OCI-LY1 (cell line): Measurements from ENCODE around the gene TRAF3IP1.
A peak's percentile ranks its signal among the peaks of the same experiment; 100 is the strongest.
"Not testable (repeated sequence)": the region's sequence is repeated elsewhere in the genome, so short reads cannot be mapped to it uniquely, and the experiment has no call there.

Experiments used
- H2AFZ ChIP-seq: fragments of 200-600 bp; sonication (generic), shearing (Covaris generic); 2 replicates; pipeline ENCODE4 v1.6.0; 2014; ENCODE audit warnings: antibody characterized with exemption, mild to moderate bottlenecking, low read length
- H3F3A ChIP-seq: fragments of 200-600 bp; sonication (generic), shearing (Covaris generic); 2 replicates; pipeline ENCODE4 v1.6.0; 2014; ENCODE audit warnings: mild to moderate bottlenecking, antibody characterized with exemption, low read length, moderate library complexity; ENCODE audit not compliant: insufficient read depth
- H3K27ac ChIP-seq: fragments of 200-600 bp; sonication (generic); 2 replicates; pipeline ENCODE4 v1.5.1; 2014; ENCODE audit warnings: low read length, mixed run types, mild to moderate bottlenecking, low read depth; ENCODE audit not compliant: poor library complexity, severe bottlenecking
- H3K27me3 ChIP-seq: fragments of 200-600 bp; sonication (generic); 2 replicates; pipeline ENCODE4 v1.6.0; 2014; ENCODE audit warnings: antibody characterized with exemption, mild to moderate bottlenecking, low read length, moderate library complexity; ENCODE audit not compliant: insufficient read depth
- H3K36me3 ChIP-seq: fragments of 200-600 bp; sonication (generic); 2 replicates; pipeline ENCODE4 v1.6.1; 2014; ENCODE audit warnings: mild to moderate bottlenecking, antibody characterized with exemption, low read length, moderate library complexity, mixed read lengths; ENCODE audit not compliant: insufficient read depth
- H3K4me1 ChIP-seq: fragments of 200-600 bp; sonication (generic); 2 replicates; pipeline ENCODE4 v1.5.1; 2014; ENCODE audit warnings: mild to moderate bottlenecking, low read length, moderate library complexity; ENCODE audit not compliant: insufficient read depth, severe bottlenecking
- H3K4me2 ChIP-seq: fragments of 200-600 bp; sonication (generic), shearing (Covaris generic); 2 replicates; pipeline ENCODE4 v1.6.1; 2014; ENCODE audit warnings: low read length
- H3K4me3 ChIP-seq: fragments of 200-600 bp; sonication (generic); 2 replicates; pipeline ENCODE4 v1.5.1; 2014; ENCODE audit warnings: low read length, low read depth, mild to moderate bottlenecking, mixed read lengths; ENCODE audit not compliant: poor library complexity, severe bottlenecking
- H3K79me2 ChIP-seq: fragments of 200-600 bp; shearing (Covaris generic); 2 replicates; pipeline ENCODE4 v1.6.1; 2016; ENCODE audit warnings: mixed run types, low read length, mixed read lengths; ENCODE audit not compliant: insufficient read depth
- H3K9ac ChIP-seq: fragments of 200-600 bp; sonication (generic), shearing (Covaris generic); 2 replicates; pipeline ENCODE4 v1.6.1; 2014; ENCODE audit warnings: mild to moderate bottlenecking, low read length, mixed read lengths
- H3K9me2 ChIP-seq: fragments of 200-600 bp; sonication (generic), shearing (Covaris generic); 2 replicates; pipeline ENCODE4 v1.6.1; 2014; ENCODE audit warnings: low read depth, mild to moderate bottlenecking, low read length, mixed read lengths
- H3K9me3 ChIP-seq: fragments of 200-600 bp; shearing (Covaris generic); 2 replicates; pipeline ENCODE4 v1.6.1; 2014; ENCODE audit warnings: low read length, mixed read lengths
- H4K20me1 ChIP-seq: fragments of 200-600 bp; sonication (generic), shearing (Covaris generic); 2 replicates; pipeline ENCODE4 v1.6.0; 2016; ENCODE audit warnings: mild to moderate bottlenecking, low read length; ENCODE audit not compliant: insufficient read depth
- CTCF ChIP-seq: fragments of 200-600 bp; sonication (generic), shearing (Covaris generic); IDR thresholded peaks from 2 replicates; pipeline ENCODE4 v1.5.1; 2017; ENCODE audit warnings: mild to moderate bottlenecking, antibody characterized with exemption, low read length, moderate library complexity, mixed read lengths
- EZH2 ChIP-seq: fragments of 200-600 bp; sonication (generic), shearing (Covaris generic); IDR thresholded peaks from 2 replicates; pipeline ENCODE4 v1.8.0; 2017; ENCODE audit warnings: borderline replicate concordance, mixed run types, mild to moderate bottlenecking, antibody characterized with exemption, low read length, moderate library complexity, mixed read lengths

The TRAF3IP1 gene

DNA sequence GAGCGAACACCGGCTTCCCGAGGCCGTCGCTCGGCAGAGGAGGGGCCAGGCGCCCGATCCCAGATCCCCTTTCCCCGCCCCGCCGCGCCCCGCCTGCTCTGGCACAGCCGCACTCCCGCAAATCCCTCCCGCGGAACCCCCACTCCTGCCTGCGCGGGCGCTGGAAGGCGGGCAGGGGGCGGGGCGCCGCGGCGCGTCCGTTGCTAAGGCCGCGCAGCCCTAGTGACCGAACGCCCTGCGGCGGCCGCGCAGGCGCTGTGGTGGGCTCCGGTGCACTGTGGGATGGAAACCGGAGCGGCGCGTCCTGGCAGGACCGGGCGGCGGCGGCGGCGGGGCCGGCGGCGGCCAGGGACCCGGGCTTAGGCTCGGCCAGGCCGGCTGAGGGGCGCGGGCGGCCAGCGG lies at the start of gene TRAF3IP1:
Gene TRAF3IP1, plus strand, starts transcription at position 273 of the 402 bp plus-strand sequence. CDS start 145 bp downstream, outside the sequence.
- peak within 1 kb of the TSS; percentile 92 for H3K4me2 ChIP-seq
- no peak within 1 kb of the TSS for H3K27ac ChIP-seq
- H3K4me3 ChIP-seq = peak within 1 kb of the TSS; percentile 69
- no peak for TF ChIP-seq EZH2
- no peak for TF ChIP-seq CTCF
- H3K9me2 ChIP-seq = no peaks in the 10 kb centered on the region
- no peaks in the 10 kb centered on the region for H4K20me1 ChIP-seq
- H3K27me3 ChIP-seq = peaks cover 8% of the 10 kb centered on the region
- H3F3A ChIP-seq = no peaks in the 10 kb centered on the region
- H3K79me2 ChIP-seq = no peaks in the 10 kb centered on the region
- H3K9me3 ChIP-seq = no peaks in the 10 kb centered on the region
- no peaks in the 10 kb centered on the region for H3K36me3 ChIP-seq
- no peak within 1 kb of the TSS for H2AFZ ChIP-seq
- peaks cover 15% of the 10 kb centered on the region for H3K4me1 ChIP-seq
- peak within 1 kb of the TSS; percentile 70 for H3K9ac ChIP-seq

GRCh38 chr2:238270606-238271005 lies 49.7 kb upstream of the TRAF3IP1 start:
- no peaks in the 10 kb centered on the region for H4K20me1 ChIP-seq
- H3K27ac ChIP-seq = no peak overlapping the region
- no peaks in the 10 kb centered on the region for H3F3A ChIP-seq
- no peaks in the 10 kb centered on the region for H3K27me3 ChIP-seq
- H3K36me3 ChIP-seq = peaks cover 27% of the 10 kb centered on the region; the same call in 1 of the 2 replicates
- H2AFZ ChIP-seq = no peak overlapping the region
- TF ChIP-seq CTCF (no peak), EZH2 (no peak)
- H3K9ac ChIP-seq = no peak overlapping the region
- H3K4me3 ChIP-seq = no peak overlapping the region
- no peaks in the 10 kb centered on the region for H3K9me2 ChIP-seq
- no peak overlapping the region for H3K4me2 ChIP-seq
- no peaks in the 10 kb centered on the region for H3K9me3 ChIP-seq
- H3K79me2 ChIP-seq = no peaks in the 10 kb centered on the region
- H3K4me1 ChIP-seq = no peaks in the 10 kb centered on the region

- Histone ChIP-seq H3K27me3 (no peaks in the 10 kb centered on the region), H3K79me2 (no peaks in the 10 kb centered on the region), H3K4me3 (no peak overlapping the region), H2AFZ (no peak overlapping the region), H4K20me1 (no peaks in the 10 kb centered on the region), H3K9me2 (no peaks in the 10 kb centered on the region), H3K36me3 (peaks cover 31% of the 10 kb centered on the region; the same call in 1 of the 2 replicates), H3K4me2 (no peak overlapping the region), H3K9me3 (no peaks in the 10 kb centered on the region), H3F3A (no peaks in the 10 kb centered on the region), H3K4me1 (no peaks in the 10 kb centered on the region), H3K9ac (no peak overlapping the region), H3K27ac (no peak overlapping the region)
- TF ChIP-seq EZH2 (no peak), CTCF (no peak)
These were observed 49.2 kb upstream of the TRAF3IP1 start for GRCh38 chr2:238271061-238271554.

- H3K27ac ChIP-seq, H3K9me3 ChIP-seq, H3K4me2 ChIP-seq, H4K20me1 ChIP-seq, H3K9me2 ChIP-seq, H3K4me3 ChIP-seq, H3K27me3 ChIP-seq, H3F3A ChIP-seq, H3K79me2 ChIP-seq, H3K9ac ChIP-seq, H2AFZ ChIP-seq, H3K4me1 ChIP-seq: not testable (repeated sequence)
- H3K36me3 ChIP-seq = peaks cover 35% of the 10 kb centered on the region; the same call in 1 of the 2 replicates
These were observed 48.6 kb upstream of the TRAF3IP1 start for GRCh38 chr2:238271686-238272085.
